HG03378 (cell line): ENCODE results near the gene PERM1.

Experiments used
- ATAC-seq: cut with Tn5 transposase; IDR thresholded peaks from one replicate; pipeline ENCODE4 v1.9.1; 2021; ENCODE audit warnings: mild to moderate bottlenecking, moderate library complexity; ENCODE audit not compliant: unreplicated experiment

PERM1 gene

DNA sequence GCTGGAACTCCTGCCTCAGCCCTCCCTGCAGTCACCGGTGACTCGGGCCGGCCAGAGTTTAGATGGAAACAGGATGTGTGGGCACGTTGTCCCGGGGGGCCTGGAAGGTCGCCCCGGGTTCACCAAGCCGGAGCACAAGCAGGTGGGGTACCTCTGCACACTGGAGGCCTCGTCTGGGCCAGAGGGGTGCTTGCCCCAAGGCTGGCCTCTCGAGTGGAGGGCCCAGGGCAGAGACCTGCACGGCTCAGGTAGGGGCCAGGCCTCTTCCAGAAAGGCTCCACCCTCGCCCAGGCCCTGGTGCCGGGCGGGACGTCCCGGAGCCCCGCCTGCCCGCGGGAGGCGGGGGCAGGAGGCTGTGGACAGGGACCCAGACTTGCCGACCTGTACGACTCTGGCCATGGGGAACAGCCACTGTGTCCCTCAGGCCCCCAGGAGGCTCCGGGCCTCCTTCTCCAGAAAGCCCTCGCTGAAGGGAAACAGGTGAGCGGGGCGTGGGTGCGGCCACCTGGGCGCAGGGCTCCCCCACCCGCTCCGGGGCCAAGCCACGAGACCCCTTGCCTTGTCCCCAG is 15.7 kb downstream of the PERM1 start, which contains the start of gene PLEKHN1:
Gene PLEKHN1 (plus strand): TSS at position 348 of the 569 bp plus-strand sequence. CDS start 50 bp downstream, at position 398.
- ATAC-seq = no peak

DNA sequence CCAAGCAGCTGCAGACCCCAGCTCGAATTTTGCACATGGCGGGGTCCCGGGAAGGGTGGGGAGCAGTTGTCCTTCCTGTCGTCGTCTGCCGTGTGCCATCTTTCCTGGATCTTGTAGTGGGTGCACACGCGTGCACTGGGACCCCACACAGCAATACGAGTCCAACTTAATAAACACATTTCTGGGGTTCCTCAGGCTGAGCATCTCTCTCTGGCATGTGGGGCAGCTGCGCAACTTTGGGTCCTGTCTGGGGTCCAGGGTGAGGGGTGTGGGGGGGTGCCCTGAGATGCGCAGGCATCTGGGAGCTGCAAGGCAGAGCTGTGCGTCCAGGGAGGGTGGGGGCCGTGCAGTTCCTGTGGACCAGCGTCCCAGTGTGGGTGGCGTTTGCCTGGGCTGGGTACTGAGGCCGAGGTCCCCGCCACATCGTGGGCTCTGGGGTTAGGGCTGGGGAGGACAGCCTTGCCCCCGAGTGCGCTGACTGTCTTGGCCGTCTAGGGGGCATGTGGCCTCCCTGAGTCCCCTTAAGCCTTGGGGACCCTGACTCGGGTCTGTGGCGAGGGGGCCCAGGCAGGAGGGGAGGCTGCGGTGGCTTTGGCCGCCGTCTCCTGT is 16.3 kb downstream of the PERM1 start:
- ATAC-seq = no peak

DNA sequence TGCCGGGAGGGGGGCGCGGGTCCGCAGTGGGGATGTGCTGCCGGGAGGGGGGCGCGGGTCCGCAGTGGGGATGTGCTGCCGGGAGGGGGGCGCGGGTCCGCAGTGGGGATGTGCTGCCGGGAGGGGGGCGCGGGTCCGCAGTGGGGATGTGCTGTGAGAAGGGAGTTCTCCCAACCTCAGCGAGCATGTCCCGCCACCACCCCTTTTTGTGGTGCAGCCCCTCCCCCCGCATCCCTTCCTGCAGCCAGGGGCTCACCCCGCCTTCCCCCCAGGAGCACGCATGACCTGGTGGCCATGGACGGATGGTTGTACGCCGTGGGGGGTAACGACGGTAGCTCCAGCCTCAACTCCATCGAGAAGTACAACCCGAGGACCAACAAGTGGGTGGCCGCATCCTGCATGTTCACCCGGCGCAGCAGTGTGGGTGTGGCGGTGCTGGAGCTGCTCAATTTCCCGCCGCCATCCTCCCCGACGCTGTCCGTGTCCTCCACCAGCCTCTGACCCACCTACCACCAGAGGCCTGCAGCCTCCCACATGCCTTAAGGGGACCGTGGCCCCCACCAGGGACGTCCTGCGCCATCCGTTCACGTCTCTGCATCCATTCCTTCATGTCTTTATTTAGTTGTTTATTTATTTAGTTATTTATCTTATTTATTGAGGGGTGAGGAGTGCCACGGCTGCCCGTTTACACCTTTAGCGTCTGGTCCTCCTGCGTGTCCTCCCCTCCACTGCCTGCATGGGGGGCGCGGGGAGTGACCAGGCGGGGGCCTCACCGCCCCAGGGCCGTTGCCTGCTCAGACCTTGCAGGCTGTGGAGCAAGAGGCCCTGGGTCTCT is 17.0 kb downstream of the PERM1 start:
- ATAC-seq = no peak

DNA sequence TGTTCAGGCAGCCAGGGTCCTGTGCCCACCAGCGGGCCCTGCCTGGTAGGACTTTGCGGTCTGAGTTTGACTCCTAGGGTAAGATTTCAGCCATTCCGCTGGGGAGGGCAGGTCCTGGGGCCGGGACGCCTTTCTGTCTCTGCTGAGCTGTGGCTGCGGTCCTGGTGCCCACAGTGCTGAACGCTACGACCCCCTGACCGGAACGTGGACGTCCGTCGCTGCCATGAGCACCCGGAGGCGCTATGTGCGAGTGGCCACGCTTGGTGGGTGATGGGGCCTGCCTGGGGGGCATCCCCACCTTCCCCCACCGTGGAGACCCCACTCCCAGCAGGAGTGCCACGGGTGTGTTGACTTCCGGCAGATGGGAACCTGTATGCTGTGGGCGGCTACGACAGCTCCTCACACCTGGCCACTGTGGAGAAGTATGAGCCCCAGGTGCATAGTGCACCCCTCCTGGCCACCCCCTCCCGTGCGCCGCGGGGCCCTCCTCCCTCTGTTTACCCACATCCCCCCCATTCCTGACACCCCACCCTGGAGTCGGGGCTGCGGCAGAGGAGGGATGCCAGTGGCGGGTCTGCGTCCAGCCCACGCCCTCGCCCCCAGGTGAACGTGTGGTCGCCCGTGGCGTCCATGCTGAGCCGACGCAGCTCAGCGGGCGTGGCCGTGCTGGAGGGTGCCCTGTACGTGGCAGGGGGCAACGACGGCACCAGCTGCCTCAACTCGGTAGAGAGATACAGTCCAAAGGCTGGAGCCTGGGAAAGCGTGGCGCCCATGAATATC is 18.0 kb downstream of the PERM1 start:
- no peak for ATAC-seq

DNA sequence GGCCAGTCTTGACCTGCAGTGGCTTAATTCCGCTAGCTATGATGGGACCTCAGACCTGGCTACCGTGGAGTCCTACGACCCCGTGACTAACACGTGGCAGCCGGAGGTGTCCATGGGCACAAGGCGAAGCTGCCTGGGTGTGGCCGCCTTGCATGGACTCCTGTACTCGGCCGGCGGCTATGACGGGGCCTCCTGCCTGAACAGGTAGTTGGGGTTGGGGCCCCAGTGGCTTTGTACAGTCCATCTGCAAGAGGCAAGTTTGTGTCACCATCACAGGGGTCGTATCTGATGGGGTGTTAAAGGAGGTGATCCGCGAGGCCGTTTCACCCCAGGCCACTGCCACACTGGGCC is 18.6 kb downstream of the PERM1 start:
- ATAC-seq = no peak

DNA sequence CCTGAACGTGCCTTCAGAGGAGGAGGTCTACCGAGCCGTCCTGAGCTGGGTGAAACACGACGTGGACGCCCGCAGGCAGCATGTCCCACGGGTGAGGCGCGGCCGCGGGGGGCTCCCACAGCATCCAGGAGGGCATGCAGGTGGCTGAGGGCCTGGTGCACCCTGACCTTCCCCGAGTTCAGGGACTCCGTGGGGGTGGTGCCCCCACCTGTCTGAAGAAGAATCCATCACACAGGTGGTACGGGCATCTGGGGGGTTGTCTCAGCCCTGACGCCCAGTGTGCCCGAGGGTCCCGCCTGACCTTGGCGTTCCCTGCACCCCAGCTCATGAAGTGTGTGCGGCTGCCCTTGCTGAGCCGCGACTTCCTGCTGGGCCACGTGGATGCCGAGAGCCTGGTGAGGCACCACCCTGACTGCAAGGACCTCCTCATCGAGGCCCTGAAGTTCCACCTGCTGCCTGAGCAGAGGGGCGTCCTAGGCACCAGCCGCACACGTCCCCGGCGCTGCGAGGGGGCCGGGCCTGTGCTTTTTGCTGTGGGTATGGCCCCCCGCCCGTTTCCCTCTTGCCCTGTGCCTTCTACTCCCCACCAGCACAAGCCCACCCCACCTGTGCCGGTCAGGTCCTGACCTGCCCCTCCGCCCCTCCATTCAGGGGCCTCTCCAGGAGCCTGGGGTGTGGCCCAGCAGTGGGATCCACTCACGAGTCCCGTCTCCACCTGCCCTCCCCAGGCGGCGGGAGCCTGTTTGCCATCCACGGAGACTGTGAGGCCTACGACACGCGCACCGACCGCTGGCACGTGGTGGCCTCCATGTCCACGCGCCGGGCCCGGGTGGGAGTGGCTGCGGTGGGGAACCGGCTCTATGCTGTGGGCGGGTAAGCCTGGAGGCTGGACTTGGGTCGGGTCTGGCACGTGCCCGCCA is 19.3 kb downstream of the PERM1 start:
- ATAC-seq = no peak

DNA sequence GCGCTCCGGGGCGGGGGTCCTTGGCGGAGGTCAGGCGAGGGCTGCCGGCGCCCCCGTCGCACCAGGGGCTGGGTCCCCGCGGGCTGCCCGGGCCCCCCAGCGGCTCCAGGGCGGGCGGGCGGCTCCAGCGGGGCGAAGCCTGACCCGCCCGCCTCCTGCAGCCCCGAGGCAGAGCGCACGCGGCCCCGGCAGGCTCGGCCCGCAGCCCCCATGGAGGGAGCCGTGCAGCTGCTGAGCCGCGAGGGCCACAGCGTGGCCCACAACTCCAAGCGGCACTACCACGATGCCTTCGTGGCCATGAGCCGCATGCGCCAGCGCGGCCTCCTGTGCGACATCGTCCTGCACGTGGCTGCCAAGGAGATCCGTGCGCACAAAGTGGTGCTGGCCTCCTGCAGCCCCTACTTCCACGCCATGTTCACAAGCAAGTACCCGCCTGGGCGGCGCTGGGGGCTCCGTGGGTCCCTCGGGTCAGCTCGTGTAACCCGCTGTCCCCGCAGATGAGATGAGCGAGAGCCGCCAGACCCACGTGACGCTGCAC is 20.7 kb downstream of the PERM1 start:
- no peak for ATAC-seq

DNA sequence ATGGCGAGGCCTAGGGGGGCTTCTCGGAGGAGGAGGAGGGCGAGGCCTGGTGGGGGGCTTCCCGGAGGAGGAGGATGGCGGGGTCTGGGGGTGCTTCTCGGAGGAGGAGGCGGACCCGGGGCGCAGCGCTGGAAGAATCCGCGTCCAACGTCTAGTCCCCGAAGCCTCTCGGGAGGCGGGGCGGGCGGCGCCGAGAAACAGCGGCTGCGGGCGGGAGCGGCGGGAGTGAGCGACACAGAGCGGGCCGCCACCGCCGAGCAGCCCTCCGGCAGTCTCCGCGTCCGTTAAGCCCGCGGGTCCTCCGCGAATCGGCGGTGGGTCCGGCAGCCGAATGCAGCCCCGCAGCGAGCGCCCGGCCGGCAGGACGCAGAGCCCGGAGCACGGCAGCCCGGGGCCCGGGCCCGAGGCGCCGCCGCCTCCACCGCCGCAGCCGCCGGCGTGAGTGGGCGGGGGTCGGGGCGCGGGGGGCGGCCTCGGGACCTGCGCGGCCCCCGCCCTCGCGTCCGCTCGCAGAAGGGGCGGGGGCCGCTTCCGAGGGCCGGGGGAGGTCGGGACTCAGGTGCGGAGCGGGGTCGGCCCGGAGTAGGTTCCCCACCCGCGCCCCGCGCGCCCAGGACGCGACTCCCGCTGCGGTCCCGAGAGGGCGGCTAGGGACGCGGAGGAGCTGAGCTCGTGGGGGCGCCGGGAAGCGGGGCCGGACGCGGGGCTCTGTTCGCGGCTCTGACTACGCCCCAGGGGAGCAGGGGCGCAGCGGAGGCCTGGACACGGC is 21.3 kb downstream of the PERM1 start, which contains the start of gene KLHL17:
Gene KLHL17 (plus strand): TSS at position 222 of the 769 bp plus-strand sequence. CDS start 110 bp downstream, at position 332.
- ATAC-seq = no peak

DNA sequence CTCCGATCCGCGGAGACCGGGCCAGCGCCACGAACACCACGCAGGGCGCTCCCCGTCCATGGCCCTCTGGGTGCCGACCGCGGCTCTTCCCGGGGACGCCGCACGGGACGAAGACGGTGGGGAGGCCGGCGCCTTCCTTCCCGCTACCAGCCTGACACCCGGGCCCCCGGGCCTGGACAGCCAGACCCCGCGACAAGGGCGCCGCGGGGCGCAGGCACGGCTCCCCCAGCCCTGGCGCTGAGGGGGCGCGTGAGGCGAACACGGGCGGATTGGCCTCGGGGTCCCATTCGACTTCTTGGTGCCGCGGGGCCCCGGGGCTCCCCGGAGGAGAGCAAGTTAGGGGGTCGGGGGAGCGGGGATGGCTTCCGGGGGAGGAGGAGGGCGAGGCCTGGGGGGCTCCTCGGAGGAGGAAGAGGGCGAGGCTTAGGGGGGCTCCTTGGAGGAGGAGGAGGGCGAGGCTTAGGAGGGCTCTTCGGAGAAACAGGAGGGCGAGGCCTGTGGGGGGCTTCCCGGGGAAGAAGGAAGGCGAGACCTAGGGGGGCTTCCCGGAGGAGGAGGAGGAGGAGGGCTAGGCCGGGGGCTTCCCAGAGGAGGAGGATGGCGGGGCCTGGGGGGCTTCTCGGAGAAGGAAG is 22.0 kb downstream of the PERM1 start:
- ATAC-seq = no peak

DNA sequence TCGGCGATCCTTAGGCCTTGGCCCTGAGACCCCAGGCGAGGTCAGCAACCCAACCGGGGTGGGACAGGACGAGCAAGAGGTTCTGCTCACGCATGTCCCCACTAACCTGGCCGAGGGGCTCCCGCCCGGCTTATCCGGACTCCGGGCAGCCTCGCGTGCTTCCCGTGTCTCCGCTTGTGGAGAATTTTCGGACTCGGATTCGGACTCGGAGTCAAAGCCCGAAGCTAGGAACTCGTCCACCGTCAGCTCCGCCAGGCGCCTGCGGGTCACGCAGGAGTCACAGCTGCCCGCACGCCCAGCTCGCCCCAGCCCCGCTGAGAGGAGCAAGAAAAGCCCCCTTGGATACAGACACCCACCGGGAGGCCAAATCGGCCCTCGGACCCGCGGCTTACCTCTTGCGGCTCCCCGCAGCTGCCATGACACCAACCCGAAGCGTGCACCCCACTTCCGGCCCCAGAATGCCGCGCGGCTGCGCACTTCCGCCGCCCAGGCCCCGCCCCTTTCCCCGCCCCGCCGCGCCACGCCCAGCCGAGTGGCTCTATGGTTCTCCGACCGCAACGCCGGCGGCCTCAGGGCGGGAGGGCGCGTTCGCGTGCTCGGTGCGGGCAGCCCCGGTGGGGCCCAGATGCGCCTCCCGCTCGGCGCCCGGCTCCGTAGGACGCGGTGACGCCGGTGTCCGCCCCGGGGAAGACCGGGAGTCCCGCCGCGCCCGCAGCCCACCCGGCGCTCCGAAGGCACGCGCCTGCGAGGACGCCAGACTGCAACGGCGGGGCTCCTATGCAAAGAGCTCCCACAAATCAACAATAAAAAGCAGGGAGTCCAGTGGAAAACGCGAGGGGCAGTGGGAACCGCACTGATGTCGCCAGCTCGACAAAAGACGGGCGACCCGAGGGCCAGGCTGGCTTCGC is 22.8 kb downstream of the PERM1 start, which contains the start of gene NOC2L:
Gene NOC2L (minus strand): TSS at position 434 of the 908 bp plus-strand sequence. CDS start 16 bp downstream, at position 418.
- peak; percentile 50 for ATAC-seq

DNA sequence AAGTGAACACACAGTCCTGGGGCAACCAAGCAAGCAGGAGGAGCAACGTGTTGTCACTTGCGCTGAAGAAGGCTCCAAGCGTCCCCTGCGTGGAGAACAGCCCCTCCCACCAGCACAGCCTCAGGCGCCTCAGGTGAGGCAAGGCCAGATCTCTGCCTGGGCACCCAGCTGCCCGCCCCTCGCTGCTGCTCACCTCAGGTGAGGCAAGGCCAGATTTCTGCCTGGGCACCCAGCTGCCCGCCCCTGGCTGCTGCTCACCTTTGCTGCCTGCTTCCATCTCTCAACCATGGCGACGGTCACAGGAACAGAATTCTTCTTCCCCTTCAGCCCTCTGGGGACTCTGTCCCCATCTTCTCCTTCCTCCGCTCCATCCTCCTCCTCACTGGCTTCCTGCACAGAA is 25.3 kb downstream of the PERM1 start:
- no peak for ATAC-seq

DNA sequence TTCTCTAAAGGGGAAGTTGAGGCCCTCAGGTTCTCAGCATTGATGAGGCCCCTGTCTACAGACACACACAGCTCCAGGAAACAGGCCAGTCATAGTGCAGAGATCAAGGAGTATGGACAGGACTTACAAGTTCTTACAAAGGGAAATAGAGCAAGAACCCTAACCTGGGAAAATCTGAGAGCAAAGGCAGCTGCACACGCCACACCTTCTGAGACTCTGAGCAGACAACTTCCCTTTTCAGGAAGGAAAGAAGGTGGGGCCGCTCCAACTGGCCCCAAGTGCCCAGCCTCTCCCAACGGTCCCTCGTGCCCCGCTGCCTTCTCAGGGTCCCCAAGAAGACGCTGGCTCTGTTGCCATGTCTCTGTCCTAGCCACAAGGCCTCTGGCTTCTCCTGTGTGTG is 26.4 kb downstream of the PERM1 start:
- ATAC-seq = no peak

DNA sequence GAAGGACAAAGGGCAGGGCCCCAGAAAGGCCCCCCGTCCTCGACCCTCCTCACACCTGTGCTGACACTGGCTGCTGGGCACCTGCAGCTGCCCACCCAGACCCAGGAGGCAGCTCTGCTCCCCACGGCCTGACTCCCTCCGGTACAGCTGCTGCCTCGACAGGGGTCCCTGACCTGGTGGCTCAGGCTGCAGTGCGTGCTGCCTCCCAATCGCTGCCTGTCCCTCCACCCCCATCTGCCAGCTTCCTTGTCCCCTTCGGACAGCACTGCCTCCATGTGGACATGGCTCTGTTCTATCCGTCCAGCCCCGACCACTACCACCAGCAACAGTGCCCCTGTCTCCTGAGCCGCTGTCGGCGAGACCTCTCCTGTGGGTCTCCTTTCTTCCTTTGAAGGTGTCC is 27.0 kb downstream of the PERM1 start:
- no peak for ATAC-seq

DNA sequence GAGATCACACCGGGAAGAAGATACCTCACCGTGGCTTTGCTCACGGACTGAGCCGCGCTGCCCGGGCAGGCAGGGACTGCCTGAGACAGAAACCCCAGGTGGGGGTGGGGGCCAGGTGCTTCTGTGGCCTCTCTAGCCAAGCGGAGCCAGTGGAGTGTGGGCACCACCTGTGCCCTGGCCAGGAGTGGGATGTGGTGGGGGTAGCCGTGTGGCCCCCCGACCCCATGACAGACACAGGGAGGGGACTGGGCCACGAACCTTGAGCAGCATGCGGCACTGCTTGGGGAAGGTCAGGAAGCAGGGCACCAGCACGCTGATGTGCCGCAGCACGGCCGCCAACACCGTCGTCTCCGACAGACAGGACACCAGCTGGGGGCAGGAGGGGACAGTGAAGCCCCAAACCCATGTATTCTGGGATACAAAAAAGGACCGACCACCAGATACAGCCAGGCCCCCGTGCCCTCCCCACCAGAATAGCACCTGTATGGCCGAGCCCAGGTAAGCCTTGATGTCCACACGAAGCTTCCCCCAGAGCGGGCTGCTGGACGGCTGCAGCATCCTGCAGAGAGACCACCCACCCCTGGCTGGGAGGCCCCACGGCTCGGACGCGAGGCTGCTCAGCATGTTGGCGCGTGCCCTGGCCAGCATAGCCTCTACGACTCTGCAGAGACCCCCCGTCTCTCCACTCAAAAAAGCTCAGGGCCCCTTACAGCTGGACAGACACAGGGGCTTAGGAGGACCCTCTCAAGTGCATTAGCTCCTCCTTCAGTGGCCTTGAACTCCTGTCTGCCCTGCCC is 28.2 kb downstream of the PERM1 start:
- no peak for ATAC-seq

DNA sequence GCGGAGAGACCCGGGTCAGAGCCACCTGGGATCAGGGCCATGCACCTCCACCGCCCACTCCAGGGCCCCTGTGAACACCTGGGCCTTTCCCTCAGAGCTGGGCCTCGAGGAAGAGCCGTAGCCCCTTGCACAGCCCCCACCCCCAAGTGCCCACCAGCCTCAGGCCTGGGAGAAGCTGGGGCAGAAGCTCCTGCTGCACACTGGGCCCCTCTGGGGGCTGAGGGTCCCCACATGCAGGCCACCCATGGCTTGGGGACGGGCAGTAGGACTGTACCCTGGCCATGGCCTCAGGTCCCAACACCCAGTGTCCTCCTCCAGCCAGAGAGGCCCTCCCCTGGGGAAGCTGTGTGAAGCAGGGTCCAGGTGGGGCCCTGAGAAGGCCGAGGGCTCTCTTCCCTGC is 29.3 kb downstream of the PERM1 start:
- no peak for ATAC-seq

DNA sequence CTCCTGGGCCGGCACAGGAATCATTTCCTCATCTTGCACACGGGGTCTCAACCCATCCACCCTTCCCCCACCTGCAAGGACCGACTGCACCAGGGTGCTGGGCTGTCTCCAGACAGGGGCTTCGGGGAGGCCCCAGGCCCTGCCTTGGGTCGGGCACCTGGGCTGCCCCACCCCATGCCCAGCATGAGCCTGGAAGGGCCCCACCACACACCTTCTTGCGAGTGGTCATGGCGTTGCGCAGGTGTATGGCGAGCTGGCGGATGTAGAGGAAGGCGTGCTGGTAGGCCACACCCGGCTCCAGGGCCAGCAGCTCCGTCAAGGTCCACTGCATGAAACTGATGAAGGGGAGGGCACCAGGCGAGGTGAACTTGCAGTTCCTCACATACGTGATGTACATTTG is 29.7 kb downstream of the PERM1 start:
- ATAC-seq = no peak

DNA sequence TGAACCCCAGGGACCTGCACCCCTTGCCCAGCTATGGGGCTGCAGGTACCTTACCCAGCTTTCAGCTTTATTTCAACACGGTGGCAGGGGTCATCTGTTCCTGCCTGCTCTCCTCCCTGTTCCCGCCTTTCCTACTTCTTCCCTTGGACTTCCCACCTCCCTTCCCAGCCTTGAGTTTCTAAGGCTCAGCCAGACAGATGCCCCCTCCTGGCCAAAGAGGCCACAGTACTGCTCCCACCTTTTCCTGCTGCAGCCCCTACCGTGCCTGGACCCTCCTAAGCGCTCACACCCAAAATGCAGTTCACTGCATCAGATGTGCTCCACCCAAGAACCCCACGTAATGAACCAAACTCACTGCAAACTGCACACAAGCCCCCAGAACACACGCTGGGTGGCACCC is 30.5 kb downstream of the PERM1 start:
- ATAC-seq = no peak
